K562 (cell line): ENCODE results near the gene RELL2. TPM values are rescaled to one million over a fixed set of nuclear protein-coding genes. Genes with fewer than 3 reads are reported as not detected.

Experiments
- ATAC-seq: fragments of 200-7000 bp; cut with Tn5 transposase; 3 replicates; pipeline ENCODE4 v1.9.1; 2020; ENCODE audit warnings: moderate library complexity
- BruUV-seq: library from RNA; stranded (reverse); fragments of 400-500 nt; replicated peaks from 2 replicates; lab custom pipeline; 2021; lab: Mats Ljungman, UMichigan
- CTCF ChIA-PET: fragments of 300-600 bp; formaldehyde crosslinking; extraction: SDS; loops from one replicate; lab custom pipeline; 2021; ENCODE audit warnings: low intra/inter-chr PET ratio; lab: Yijun Ruan, JAX
- POLR2A ChIA-PET: fragments of 300-600, 350-650 bp; sonication (Branson Sonifier 250); formaldehyde crosslinking; extraction: SDS; loops from one replicate; lab custom pipeline; 2021; ENCODE audit warnings: antibody characterized with exemption, inconsistent platforms; lab: Yijun Ruan, JAX
- DNase-seq, 4 experiments: peaks; one replicate each; pipeline versions ENCODE4 v3.0.0 to v3.0.0-alpha.2; 2011 to 2018; ENCODE audit warnings: low spot score in 3 of 4, mixed read lengths in 3 of 4; ENCODE audit errors: extremely low read depth in 1 of 4
- FAIRE-seq: peaks from 2 replicates; lab custom pipeline; 2011; peaks lifted over from hg19 to GRCh38; lab: Jason Lieb, UNC
- H2AFZ ChIP-seq: 2 replicates; pipeline ENCODE4 v1.6.0; 2011; ENCODE audit warnings: low read depth, low read length, control low read depth, inconsistent platforms
- H3K27ac ChIP-seq: fragments of 200-600 bp; 3 replicates; pipeline ENCODE4 v1.8.0; 2011; ENCODE audit warnings: low read depth, mild to moderate bottlenecking, control low read depth, inconsistent platforms, low read length, moderate library complexity, mixed read lengths; ENCODE audit errors: extremely low read depth
- H3K27me3 ChIP-seq, 2 experiments: fragments of 300-600 bp in 1 of 2; 2 replicates in 1 of 2; 3 replicates in 1 of 2; pipeline versions ENCODE4 v1.6.0 to v1.8.0; 2011; ENCODE audit warnings: inconsistent platforms in 2 of 2, low read length in 2 of 2, mild to moderate bottlenecking in 1 of 2, mixed read lengths in 1 of 2, moderate library complexity in 1 of 2; ENCODE audit not compliant: control insufficient read depth in 2 of 2, insufficient read depth in 2 of 2
- H3K36me3 ChIP-seq: fragments of 300-600 bp; 3 replicates; pipeline ENCODE4 v1.8.0; 2011; ENCODE audit warnings: mild to moderate bottlenecking, low read length, inconsistent platforms; ENCODE audit not compliant: control insufficient read depth, insufficient read depth
- H3K4me1 ChIP-seq, 2 experiments: fragments of 200-600 bp in 1 of 2; replicated peaks in 1 of 2; 2 replicates in 1 of 2; 3 replicates in 1 of 2; pipeline versions ENCODE4 v1.5.1 to v1.8.0; 2011; ENCODE audit warnings: inconsistent platforms in 2 of 2, low read length in 2 of 2, mild to moderate bottlenecking in 1 of 2, mixed read lengths in 1 of 2, moderate library complexity in 1 of 2; ENCODE audit not compliant: control insufficient read depth in 2 of 2, insufficient read depth in 2 of 2
- H3K4me2 ChIP-seq: 2 replicates; pipeline ENCODE4 v1.6.1; 2011; ENCODE audit warnings: low read length, control low read depth, inconsistent platforms, mixed read lengths; ENCODE audit not compliant: insufficient read depth
- H3K4me3 ChIP-seq: fragments of 200-600 bp; sonication (generic), shearing (Covaris generic); 2 replicates; pipeline ENCODE4 v1.5.1; 2016; ENCODE audit warnings: control low read depth, inconsistent platforms
- H3K79me2 ChIP-seq: fragments of 200-600 bp; 3 replicates; pipeline ENCODE4 v1.8.0; 2011; ENCODE audit warnings: low read length, inconsistent platforms; ENCODE audit not compliant: control insufficient read depth, insufficient read depth
- H3K9ac ChIP-seq, 2 experiments: 2 replicates each; pipeline versions ENCODE4 v1.6.0 to v1.6.1; 2011; ENCODE audit warnings: low read depth in 2 of 2, low read length in 2 of 2, control low read depth in 1 of 2, inconsistent platforms in 1 of 2, mild to moderate bottlenecking in 1 of 2, mixed read lengths in 1 of 2; ENCODE audit not compliant: insufficient read depth in 1 of 2
- H3K9me1 ChIP-seq: one replicate; pipeline ENCODE4 v1.6.0; 2011; ENCODE audit warnings: inconsistent platforms, mild to moderate bottlenecking, low read length, moderate library complexity; ENCODE audit not compliant: control insufficient read depth, insufficient read depth
- H3K9me3 ChIP-seq: replicated peaks from 2 replicates; pipeline ENCODE4 v1.5.1; 2011; ENCODE audit warnings: low read depth, low read length, inconsistent platforms; ENCODE audit not compliant: control insufficient read depth, insufficient read depth
- H4K20me1 ChIP-seq: replicated peaks from 2 replicates; pipeline ENCODE4 v1.6.1; 2011; ENCODE audit warnings: low read length, inconsistent platforms, mixed read lengths; ENCODE audit not compliant: control insufficient read depth, insufficient read depth
- ARID3B ChIP-seq: fragments of 250-450 bp; sonication (Bioruptor Pico); IDR thresholded peaks from 2 replicates; pipeline ENCODE4 v1.4.0; 2020; ENCODE audit warnings: borderline replicate concordance
- PREB ChIP-seq: sonication (generic); formaldehyde crosslinking; IDR thresholded peaks from 2 replicates; pipeline ENCODE4 v1.8.1; 2023; ENCODE audit warnings: mild to moderate bottlenecking, missing genetic modification reagents
- SIX5 ChIP-seq, 2 experiments: IDR thresholded peaks; 2 replicates each; pipeline ENCODE4 v1.6.1; 2011; ENCODE audit warnings: low read length in 2 of 2, borderline replicate concordance in 1 of 2, low read depth in 1 of 2, mild to moderate bottlenecking in 1 of 2, moderate library complexity in 1 of 2; ENCODE audit not compliant: insufficient read depth in 1 of 2
- TCF3 ChIP-seq: sonication (generic); formaldehyde crosslinking; IDR thresholded peaks from 2 replicates; pipeline ENCODE4 v1.4.0; 2020; ENCODE audit warnings: mild to moderate bottlenecking, missing genetic modification reagents
- ZNF347 ChIP-seq: fragments of 450-650 bp; formaldehyde crosslinking; IDR thresholded peaks from 2 replicates; pipeline ENCODE4 v1.4.0; 2020; ENCODE audit warnings: low read depth, mild to moderate bottlenecking, moderate library complexity
- WGBS: fragments of 100-300 bp; shearing (Covaris generic); methylation state at CpG from one replicate; pipeline ENCODE4 v1.1.6; 2016; ENCODE audit warnings: low coverage, mixed read lengths; ENCODE audit not compliant: insufficient coverage; ENCODE audit errors: missing lambda C conversion rate; 5-methylcytosine and 5-hydroxymethylcytosine counted together
- in situ Hi-C: fragments of 300-500 bp; cut with MboI; formaldehyde crosslinking; loops from 4 replicates; pipeline ENCODE4 v1.15.0; 2018; ENCODE audit warnings: inconsistent platforms, mixed read lengths
- intact Hi-C: fragments of 100-400 bp; cut with micrococcal nuclease; formaldehyde crosslinking; loops from 2 replicates; pipeline ENCODE4 v1.14.2; 2022
- polyA plus RNA-seq, 8 experiments: library from polyadenylated mRNA; depleted of rRNA in 4 of 8; stranded (reverse) in 5 of 8; unstranded in 3 of 8; fragments of >200 nt; fragmentation: Nextera tagmentation in 2 of 8; fragmentation: Illumina TruSeq in 1 of 8; extraction: Ambion mirVana in 2 of 8; extraction: Trizol in 1 of 8; gene quantifications; 2 replicates each; pipeline versions ENCODE4 v1.2.1 to v1.2.3, GENCODE V29; 2011 to 2014; ENCODE audit warnings: inconsistent platforms in 1 of 8, missing spikeins in 1 of 8
- total RNA-seq, 7 experiments: library from RNA; depleted of rRNA in 6 of 7; stranded (reverse); fragments of >200 nt in 6 of 7; fragmentation: Illumina TruSeq in 2 of 7; extraction: Trizol in 2 of 7; gene quantifications; 2 replicates each; pipeline versions ENCODE4 v1.2.1 to v1.2.3, GENCODE V29; 2011 to 2021; ENCODE audit warnings: low replicate concordance in 1 of 7
- TF ChIP-seq, protein P1 (sequence below): fragments of 450-650 bp; IDR thresholded peaks from 2 replicates; pipeline ENCODE4 v1.6.1; 2018; ENCODE audit not compliant: partially characterized antibody

Gene RELL2
- total and polyA plus RNA-seq, 9 of the 15 experiments (the other 6 are each of a cell fraction or from before 2014, with no cell fraction given): 0.06 to 36.0 (median 14.3) TPM

DNA sequence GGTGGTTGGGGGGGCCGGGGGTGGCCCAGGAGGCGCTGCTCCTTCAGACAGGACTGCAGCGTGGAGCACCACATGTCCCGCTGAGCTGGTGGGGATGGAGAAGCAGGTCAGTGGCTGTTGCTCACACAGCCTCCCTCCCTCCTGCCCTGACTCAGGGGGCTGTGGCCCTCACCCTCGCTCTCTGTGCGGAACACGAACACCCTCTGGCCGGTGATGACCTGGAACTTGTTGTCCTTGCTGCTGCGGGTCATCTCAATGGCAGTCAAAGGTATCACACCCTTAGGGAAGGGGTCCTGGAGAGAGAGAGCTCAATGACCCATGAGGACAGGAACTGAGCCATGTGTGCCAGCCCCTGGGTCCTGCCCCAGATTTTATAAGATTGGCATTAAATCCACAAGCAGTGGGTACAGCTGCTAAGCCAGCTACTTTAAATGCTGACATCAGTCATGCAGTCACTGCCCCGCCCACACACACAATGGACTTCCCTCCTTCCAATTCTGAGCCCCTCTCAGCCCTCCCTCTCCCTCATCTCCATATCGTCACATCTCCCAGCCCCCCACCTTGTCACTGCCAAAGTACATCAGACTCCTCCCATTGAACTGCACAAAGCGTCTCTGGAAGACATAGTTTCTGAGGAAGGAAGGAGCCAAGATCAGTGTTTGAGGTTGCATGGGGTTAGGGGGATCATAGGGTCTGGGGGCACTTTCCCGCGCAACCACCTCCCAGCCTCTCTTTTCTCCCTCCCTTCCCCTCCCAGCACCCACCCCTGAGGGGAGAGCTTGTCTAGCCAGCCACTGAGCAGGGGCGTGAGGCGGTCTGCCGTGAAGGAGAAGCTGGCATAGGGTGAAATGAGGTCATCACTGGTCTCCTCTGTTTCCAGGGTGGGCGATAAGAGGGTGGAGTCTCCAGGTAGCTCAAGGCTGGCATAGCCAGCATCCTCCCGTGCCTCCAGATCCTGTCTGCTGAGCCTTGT lies 36.3 kb downstream of the RELL2 start (continued):
- TF ChIP-seq SIX5 (IDR thresholded peaks at IDR 0.05; ENCODE audit: borderline replicate concordance in 1 of 2, insufficient read depth in 1 of 2, low read depth in 1 of 2, low read length in 2 of 2): no peak
- TF ChIP-seq ZNF347 (CRISPR knock-in tag): no peak
- no peak for TF ChIP-seq PREB
- no peak for TF ChIP-seq TCF3 (CRISPR knock-in tag)
- TF ChIP-seq, all 486 proteins: peak for 0

DNA sequence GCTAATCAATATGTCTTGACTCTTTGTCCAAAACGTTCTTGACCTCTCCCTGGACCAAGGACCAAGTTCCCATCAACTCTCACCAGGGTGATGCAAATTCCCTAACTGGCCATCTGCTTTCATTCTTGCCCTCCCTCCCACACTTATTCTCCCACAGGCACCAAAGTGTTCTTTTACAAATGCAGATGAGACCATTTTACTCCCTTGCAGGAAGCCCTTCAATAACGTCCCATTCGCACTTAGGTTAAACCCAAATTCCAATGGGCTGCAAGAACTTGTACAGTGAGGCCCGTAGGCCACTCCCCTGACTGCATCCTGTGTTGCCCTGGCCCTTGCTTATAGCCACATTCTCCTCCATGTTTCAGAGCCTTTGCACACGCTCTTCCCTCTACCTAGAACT lies 38.0 kb downstream of the RELL2 start:
- H2AFZ ChIP-seq: no peak overlapping the region
- no peaks in the 10 kb centered on the region for H3K27me3 ChIP-seq
- no peak overlapping the region for H3K9ac ChIP-seq
- BruUV-seq: no TSS peak
- H3K79me2 ChIP-seq: no peaks in the 10 kb centered on the region
- DNase-seq (no peak), FAIRE-seq (no peak), ATAC-seq (no peak)
- no peak overlapping the region for H3K4me3 ChIP-seq
- no peaks in the 10 kb centered on the region for H3K9me1 ChIP-seq
- POLR2A ChIA-PET: interaction anchor here (0.6 kb wide), 1 partner anchor 8 kb away, joined by 4 read pairs; no protein-coding TSS in a partner anchor
- no peak overlapping the region for H3K27ac ChIP-seq
- H4K20me1 ChIP-seq: no peaks in the 10 kb centered on the region; the same call in 1 of the 2 replicates
- no peak for TF ChIP-seq ARID3B (CRISPR knock-in tag)
- TF ChIP-seq, protein P1, sequence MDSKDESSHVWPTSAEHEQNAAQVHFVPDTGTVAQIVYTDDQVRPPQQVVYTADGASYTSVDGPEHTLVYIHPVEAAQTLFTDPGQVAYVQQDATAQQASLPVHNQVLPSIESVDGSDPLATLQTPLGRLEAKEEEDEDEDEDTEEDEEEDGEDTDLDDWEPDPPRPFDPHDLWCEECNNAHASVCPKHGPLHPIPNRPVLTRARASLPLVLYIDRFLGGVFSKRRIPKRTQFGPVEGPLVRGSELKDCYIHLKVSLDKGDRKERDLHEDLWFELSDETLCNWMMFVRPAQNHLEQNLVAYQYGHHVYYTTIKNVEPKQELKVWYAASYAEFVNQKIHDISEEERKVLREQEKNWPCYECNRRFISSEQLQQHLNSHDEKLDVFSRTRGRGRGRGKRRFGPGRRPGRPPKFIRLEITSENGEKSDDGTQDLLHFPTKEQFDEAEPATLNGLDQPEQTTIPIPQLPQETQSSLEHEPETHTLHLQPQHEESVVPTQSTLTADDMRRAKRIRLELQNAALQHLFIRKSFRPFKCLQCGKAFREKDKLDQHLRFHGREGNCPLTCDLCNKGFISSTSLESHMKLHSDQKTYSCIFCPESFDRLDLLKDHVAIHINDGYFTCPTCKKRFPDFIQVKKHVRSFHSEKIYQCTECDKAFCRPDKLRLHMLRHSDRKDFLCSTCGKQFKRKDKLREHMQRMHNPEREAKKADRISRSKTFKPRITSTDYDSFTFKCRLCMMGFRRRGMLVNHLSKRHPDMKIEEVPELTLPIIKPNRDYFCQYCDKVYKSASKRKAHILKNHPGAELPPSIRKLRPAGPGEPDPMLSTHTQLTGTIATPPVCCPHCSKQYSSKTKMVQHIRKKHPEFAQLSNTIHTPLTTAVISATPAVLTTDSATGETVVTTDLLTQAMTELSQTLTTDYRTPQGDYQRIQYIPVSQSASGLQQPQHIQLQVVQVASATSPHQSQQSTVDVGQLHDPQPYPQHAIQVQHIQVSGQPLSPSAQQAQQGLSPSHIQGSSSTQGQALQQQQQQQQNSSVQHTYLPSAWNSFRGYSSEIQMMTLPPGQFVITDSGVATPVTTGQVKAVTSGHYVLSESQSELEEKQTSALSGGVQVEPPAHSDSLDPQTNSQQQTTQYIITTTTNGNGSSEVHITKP: peak; percentile 56
- CTCF ChIA-PET: no interaction called here
- H3K9me3 ChIP-seq: no peaks in the 10 kb centered on the region
- H3K4me1 ChIP-seq: peaks cover 0 to 12% of the 10 kb centered on the region in 2 experiments; a peak in 3 of 5 replicates
- H3K4me2 ChIP-seq: no peak overlapping the region
- 51% methylated on average over 5 of the region's 5 CpGs for WGBS
- intact Hi-C loops (no loop called here), in situ Hi-C loops (no loop called here)
- peaks cover 4% of the 10 kb centered on the region; the same call in 1 of the 3 replicates for H3K36me3 ChIP-seq
